Activated CD4-positive, alpha-beta T cell treated with anti-CD3 and anti-CD28 coated beads, Interleukin-2, amount 50 U/mL, for 1 hour (primary cell): ENCODE measurements around the gene PDGFC.
"Not testable (repeated sequence)": the region's sequence is repeated elsewhere in the genome, so short reads cannot be mapped to it uniquely, and the experiment has no call there.

Source experiments
- DNase-seq: peaks from one replicate; pipeline ENCODE4 v3.0.0-alpha.2; 2020

The PDGFC gene

DNA sequence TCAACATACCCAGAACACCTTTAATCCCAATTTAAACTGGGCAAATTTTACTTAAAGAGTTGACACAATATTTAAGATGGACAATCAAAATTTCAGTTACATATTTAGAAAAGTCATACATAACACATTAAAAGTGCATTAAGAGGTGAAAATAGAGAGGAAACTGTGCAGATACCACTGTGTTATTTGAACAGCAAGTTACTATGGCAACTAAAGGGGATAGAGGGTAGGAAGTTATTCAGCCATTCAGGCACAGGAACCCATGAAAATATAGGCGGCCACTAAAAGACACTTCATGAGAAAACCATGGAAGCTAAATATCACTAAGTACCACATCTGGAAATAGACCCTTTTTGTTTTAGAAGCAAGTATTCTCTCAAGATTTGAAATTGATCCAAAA lies 75.1 kb downstream of the PDGFC start:
- DNase-seq, result no peak

- no peak for DNase-seq
Observed at GRCh38 chr4:156894234-156894633, 77.4 kb downstream of the PDGFC start.

GRCh38 chr4:156892805-156893204 lies 78.8 kb downstream of the PDGFC start:
- no peak for DNase-seq

GRCh38 chr4:156889616-156890594 lies 81.7 kb downstream of the PDGFC start:
- no peak for DNase-seq

GRCh38 chr4:156888762-156889161 lies 82.8 kb downstream of the PDGFC start:
- no peak for DNase-seq

DNA sequence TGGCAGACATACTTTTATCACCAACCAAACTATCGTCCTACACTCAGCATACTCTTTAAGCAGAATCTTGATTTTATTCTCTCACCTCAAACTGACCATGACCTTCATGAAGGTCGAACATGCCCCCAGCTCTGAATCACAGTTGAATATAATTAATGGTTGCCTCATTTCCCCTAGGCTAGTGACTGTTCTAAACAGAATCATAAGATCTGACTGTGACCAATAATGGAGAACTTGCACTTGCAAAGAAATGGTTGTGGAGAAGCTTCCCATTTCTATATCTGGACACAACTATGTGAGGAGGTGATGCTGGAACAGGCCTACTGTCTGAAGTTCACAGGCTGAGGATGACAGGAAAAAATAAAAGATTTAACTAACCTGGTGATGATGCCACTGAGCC lies 85.1 kb downstream of the PDGFC start:
- no peak for DNase-seq

DNA sequence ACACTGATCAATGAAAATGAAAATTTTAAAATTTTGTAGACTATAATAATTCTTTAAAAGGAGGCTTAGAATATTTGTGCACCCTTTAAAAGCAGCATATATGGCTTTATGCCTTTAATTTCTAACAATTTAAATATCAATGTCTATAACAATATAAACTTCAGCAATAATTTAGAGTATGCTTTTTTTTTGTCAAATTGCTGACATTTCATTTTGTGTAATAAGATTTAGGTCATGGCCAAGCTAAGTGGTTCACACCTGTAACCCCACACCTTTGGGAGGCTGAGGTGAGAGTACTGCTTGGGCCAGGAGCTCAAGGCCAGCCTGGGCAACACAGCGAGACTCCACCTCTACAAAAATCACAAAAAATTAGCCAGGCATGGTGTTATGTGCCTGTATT lies 86.2 kb downstream of the PDGFC start:
- DNase-seq, result no peak

GRCh38 chr4:156884183-156884582 lies 87.4 kb downstream of the PDGFC start:
- DNase-seq, result no peak

DNA sequence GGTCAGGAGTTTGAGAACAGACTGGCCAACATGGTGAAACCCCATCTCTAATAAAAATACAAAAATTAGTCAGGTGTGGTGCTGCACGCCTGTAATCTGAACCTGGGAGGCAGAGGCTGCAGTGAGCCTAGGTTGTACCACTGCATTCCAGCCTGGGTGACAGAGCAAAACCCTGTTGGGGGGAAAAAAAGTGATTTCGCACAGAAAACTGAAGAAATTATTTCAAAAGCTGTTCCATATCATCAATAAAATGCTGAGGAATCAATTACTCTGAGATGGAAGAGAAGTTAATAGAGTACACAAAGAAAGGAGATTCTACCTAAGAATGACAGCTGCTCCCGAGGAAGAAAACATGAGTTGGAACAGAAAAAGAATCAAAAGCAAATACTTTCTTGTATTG lies 95.9 kb downstream of the PDGFC start:
- DNase-seq, result no peak

GRCh38 chr4:156875055-156875454 lies 96.5 kb downstream of the PDGFC start:
- no peak for DNase-seq

- DNase-seq, result no peak
Observed at GRCh38 chr4:156873799-156874198, 97.8 kb downstream of the PDGFC start.

DNA sequence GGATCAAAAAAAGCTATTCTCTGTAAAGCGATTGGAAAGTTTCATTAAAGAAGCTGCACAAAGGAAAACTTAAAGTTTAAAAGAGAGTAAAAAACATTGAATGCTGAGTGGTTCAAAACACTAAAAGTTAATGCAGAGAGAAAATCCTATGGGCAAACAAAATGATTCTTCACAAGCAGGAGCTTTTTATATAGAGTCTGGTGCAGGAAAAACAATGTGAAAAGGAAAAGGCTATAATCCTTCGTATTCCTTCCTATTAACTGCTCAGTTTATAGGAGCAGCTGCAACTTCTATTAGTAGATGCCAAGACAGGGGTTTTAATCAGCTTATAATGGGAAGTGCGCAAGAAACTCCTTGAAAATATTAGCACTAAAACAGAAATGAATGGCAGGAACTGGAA lies 100.7 kb downstream of the PDGFC start:
- no peak for DNase-seq

GRCh38 chr4:156870131-156870530 lies 101.5 kb downstream of the PDGFC start:
- DNase-seq, result no peak

GRCh38 chr4:156866088-156866487 lies 105.5 kb downstream of the PDGFC start:
- DNase-seq, result not testable (repeated sequence)

- no peak for DNase-seq
Observed at GRCh38 chr4:156865451-156865850, 106.1 kb downstream of the PDGFC start.

DNA sequence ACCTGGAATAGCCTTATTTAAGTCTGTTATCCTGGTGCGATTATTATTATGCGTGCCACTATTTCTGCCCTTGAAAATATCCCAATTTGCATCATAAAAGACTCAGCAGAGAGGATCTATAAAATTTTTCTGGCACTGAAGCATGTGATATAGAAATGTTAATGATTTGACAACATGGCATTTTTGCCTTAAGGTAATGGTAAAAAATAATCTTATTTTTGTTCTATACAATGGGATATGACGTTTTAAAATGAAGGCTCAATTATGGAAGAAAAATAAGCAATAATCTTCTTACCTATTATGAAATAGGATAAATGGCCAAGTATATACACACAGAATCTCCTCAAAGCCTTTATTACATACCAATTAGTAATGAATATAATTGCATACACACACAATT lies 113.5 kb downstream of the PDGFC start:
- DNase-seq, result no peak

DNA sequence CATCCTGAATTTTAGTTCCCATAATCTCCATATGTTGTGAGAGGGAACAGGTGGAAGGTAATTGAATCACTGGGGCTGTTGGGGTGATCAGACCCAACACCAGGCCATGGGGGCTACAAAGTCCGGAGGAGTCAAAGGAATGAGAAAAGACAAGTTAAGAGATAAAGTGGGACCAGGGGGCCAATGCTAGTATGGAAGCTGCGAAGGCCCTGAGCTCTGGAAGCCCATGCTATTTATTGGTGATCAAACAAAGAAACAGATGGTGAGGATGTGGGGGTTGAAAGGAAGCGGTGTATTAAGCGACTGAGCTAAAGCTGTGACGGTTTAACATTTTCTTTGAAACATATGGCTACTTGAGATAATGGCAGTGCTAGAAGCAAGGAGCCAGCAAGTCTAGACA lies 132.8 kb downstream of the PDGFC start:
- DNase-seq, result no peak

GRCh38 chr4:156837625-156838345 lies 133.8 kb downstream of the PDGFC start:
- no peak for DNase-seq

GRCh38 chr4:156832886-156833285 lies 138.7 kb downstream of the PDGFC start:
- no peak for DNase-seq

- DNase-seq, result no peak
Observed at GRCh38 chr4:156830351-156830750, 141.2 kb downstream of the PDGFC start.

DNA sequence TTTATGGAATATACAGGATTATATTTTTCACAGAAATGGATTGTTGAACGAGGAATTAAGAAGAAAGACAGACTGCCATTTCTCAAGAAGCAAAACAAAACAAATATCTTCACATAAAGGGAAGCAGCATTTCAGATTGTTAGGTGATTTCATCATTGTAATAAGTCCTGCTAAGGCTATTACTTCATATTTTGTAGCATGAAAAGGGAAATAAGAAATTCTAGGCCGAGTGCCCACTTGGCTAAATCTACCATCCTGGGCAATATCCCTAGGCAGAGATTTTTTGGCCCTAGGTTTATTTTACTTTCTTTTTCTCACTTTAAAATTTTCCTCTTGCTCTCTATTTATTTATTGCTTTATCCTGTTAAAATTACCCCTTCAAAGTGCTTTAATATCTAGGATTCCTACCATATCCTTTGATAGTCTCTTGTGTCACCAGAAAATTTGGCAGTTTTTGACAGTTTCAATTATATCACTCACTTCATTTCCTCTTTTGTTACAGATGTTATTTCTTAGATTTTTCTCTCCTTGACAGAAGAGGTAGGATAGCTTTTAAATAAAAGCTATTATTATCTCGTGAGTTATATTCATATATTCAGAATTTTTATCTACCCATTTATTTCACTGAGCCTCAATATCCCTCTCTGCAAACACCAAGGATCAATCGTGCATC lies 142.3 kb downstream of the PDGFC start:
- no peak for DNase-seq

GRCh38 chr4:156827519-156827918 lies 144.1 kb downstream of the PDGFC start:
- no peak for DNase-seq

DNA sequence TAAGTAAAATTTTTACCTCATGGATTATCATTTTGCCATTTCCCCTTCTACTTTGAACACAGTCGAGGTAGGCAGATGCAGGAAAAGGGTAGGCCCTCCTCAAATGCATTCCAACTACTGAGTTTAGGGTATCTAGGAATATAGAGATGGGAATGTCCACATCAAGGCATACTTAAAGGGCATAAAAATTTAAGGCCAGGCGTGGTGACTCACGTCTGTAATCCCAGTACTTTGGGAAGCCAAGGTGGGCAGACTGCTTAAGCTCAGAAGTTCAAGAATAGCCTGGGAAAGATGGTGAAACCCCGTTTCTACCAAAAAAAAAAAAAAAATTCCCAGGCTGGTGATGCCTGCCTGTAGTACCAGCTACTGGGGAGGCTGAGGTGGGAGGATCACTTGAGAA lies 146.5 kb downstream of the PDGFC start:
- no peak for DNase-seq
